NCI-H2171 treated with DMSO at 0.1 percent for 48 hours (cell line): Measurements from ENCODE around the gene KIAA1671.
"Not testable (repeated sequence)": the region's sequence is repeated elsewhere in the genome, so short reads cannot be mapped to it uniquely, and the experiment has no call there.

Source experiments
- DNase-seq: peaks from one replicate; lab custom pipeline; 2025; lab: John Stamatoyannopoulos, UW

Gene KIAA1671

GRCh38 chr22:25235547-25236290 lies 283.2 kb downstream of the KIAA1671 start:
- peak; percentile 78 for DNase-seq

GRCh38 chr22:25236417-25236816 lies 283.9 kb downstream of the KIAA1671 start:
- DNase-seq, result no peak

- DNase-seq, result no peak
These were observed 285.0 kb downstream of the KIAA1671 start for GRCh38 chr22:25237503-25237902.

- not testable (repeated sequence) for DNase-seq
These were observed 285.5 kb downstream of the KIAA1671 start for GRCh38 chr22:25238058-25238457.
